GM18907 (cell line): ENCODE measurements around the gene HAPSTR1.
A peak's percentile ranks its signal among the peaks of the same experiment; 100 is the strongest.
"Not testable (repeated sequence)": the region's sequence is repeated elsewhere in the genome, so short reads cannot be mapped to it uniquely, and the experiment has no call there.

Experiments
- ATAC-seq: cut with Tn5 transposase; IDR thresholded peaks from one replicate; pipeline ENCODE4 v1.9.1; 2021; ENCODE audit warnings: mild to moderate bottlenecking, moderate library complexity; ENCODE audit not compliant: unreplicated experiment

Gene HAPSTR1, protein sequence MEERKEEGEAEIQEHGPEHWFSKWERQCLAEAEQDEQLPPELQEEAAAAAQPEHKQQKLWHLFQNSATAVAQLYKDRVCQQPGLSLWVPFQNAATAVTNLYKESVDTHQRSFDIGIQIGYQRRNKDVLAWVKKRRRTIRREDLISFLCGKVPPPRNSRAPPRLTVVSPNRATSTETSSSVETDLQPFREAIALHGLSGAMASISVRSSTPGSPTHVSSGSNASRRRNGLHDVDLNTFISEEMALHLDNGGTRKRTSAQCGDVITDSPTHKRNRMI

DNA sequence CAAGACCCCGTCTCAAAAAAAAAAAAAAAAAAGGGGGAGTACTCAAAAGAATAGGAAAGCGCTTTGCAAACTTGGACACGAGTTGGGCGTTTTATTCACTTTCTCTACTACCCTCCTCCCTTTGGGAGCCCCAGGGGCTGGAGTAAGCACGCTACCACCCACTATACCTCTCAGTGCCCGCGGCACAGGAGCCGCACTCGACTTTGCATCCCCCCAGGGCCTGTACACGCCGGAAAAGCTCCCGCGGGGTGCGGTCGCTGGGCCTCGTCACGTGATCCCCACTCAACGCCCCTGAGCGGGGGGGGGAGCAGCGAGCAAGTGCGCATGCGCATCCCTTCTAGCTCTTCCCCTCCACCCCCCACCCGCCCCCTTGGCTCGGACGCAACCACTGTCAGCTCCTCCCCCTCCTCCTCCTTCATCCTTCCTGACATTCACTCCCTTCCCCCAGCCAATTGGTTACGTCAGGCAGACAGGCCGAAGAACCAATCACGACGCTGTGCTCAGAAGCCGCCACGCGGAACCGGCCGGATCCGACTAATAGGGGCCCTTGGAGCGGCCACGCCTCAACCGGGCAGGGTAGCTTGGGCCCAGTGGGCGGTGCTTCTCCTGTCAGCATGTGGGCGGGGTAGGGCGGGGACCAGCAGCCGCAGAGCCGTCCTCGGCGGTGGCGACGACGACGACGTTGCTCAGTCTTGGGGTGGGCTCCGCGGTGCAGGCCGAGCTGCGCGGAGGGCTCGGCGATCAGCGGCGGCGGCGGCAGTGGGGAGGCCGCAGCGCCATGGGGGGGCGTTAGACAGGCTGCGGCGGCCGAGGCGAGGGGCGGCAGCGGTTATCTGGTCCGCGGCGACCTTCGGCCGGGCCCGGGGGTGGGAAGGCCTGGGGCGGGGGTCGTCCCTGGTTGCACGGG lies at the start of gene HAPSTR1:
Gene HAPSTR1, plus strand, starts transcription at position 685 of the 907 bp plus-strand sequence. CDS start 401 bp downstream, outside the sequence.
- ATAC-seq: peak; percentile 89

DNA sequence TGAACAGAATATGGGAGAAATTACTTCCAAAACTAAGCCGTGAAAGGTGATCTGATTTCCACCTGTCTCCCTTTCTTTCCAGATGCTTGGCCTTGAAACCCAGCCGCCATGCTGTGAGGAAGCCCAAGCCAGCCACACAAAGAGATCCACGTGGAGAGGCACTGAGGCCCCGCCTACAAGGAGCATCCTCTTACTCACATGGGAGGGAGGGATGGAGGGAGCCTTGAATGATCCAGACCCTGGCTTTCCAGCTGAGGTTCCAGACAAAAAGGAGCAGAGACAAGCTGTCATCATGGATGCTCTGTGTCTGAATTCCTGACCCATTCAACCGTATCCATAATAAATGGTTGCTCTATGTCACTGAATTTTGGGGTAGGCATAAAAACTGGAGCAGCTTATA lies 48.9 kb upstream of the HAPSTR1 start:
- no peak for ATAC-seq

DNA sequence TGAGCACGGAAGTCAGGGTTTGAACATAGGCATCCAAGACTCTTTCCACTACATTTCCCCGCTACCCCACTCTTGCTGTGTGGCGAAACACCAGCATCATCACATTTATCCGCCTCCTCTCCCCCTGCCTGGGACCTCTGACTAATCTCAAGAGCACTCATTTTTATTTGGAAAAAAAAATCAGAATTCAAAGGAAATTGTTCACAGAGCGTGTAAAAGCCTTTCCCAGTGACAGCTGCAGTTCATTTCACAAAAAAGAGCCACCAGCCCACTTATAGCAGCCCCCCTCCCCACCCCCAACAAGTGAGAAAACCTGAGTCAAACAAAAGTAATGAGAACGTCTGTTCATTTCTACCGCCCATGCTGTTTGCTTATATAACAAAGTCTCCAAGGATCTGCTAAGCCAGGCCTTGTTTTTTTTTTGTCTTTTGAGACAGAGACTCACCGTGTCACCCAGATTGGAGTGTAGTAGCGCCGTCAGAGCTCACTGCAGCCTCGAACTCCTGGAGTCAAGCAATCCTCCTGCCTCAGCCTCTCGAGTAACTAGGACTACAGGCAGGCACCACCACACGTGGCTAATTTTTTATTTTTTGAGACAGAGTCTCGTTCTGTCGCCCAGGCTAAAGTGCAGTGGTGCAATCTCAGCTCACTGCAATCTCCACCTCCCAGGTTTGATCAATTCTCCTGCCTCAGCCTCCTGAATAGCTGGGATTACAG lies 48.3 kb upstream of the HAPSTR1 start:
- no peak for ATAC-seq

DNA sequence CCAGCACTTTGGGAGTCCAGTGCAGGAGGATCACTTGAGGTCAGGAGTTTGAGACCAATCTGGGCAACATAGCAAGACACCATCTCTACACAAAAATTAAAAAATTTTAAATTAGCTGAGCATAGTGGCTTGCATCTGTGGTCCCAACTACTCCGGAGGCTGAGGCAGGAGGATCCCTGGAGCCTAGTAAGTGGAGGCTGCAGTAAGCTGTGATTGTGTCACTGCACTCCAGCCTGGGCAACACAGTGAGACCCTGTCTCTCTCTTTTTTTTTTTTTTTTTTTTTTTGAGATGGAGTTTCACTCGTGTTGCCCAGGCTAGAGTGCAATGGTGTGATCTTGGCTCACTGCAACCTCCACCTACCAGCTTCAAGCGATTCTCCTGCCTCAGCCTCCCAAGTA lies 45.9 kb upstream of the HAPSTR1 start:
- ATAC-seq: not testable (repeated sequence)

DNA sequence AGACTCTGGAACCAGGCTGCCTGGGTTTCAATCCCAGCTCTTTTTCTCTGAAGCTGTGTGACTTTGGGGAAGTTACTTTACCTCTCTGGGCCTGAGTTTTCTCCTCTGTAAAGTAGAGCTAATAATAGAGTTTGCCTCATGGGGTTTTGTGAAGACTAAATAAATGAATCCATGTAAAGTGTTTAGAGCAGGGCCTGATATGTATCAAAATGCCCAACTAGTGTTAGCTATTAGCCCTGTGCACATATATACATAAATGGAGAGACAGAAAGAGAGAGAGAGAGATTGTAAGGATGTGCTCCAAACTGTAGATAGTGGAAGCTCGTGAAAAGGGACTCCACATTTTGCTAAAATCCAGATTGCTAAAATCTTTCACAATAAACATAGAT lies 44.8 kb upstream of the HAPSTR1 start:
- no peak for ATAC-seq

DNA sequence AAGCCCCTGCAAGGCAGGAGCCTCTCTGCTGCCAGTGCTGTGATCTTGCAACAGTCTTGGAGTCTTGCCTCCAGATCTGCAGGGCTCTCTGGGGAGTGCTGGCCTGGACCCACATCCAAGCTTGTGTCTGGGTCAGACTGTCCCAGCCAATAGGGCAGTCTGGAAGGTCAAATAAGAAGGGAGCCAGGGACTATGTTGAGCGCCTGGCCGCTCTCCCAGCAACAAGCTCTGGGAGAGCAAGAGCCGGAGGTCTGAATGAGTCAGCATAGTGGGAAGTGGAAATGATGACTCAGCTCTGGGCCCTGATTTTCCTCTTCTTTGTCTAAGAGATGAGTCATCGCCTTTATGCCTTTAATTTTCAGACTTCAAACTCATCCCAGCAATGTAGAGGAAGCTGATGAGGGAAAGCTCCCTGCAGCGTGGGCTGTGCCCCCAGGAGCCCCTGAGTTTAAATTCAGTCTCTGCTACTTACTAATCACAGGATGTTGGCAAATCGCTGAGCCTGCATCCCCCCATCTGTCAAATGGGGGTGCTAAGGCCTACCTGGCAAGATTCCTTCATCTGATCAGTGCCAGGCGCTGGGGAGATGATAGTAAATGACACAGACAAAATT lies 43.6 kb upstream of the HAPSTR1 start:
- peak; percentile 77 for ATAC-seq

DNA sequence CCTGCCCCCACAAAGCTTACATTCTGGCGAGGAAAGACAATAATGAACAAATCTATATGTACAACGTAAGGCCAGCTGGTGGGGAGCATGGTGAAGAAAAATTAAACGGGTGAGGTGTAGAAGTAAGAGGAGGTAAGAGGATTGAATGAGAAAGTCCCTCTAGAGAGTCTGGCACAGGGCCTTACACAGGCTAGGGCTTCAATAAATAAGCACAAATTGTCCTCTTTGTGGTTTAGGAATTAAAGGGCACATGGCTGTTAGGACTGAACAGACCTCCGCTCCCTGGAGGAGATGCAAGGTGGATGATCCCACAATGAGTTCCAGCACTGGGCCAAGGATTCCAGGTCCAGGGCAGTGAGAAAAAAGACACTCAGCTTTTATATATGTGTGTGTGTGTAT lies 43.1 kb upstream of the HAPSTR1 start:
- ATAC-seq: no peak

DNA sequence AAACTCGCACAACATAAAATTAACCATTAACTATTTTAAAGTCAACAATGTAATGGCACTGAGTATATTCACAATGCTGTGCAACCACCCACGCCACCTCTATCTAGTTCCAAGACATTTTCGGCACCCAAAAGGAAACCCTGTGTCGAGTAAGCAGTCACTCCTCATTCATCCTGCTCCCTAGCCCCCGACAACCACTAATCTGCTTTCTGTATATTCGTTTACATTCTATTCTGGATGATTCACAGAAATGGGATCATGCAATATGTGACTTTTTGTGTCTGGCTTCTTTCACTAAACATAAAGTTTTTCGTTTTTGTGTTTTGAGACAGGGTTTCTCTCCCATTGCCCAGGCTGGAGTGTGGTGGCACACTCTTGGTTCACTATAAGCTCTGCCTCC lies 42.2 kb upstream of the HAPSTR1 start:
- no peak for ATAC-seq

DNA sequence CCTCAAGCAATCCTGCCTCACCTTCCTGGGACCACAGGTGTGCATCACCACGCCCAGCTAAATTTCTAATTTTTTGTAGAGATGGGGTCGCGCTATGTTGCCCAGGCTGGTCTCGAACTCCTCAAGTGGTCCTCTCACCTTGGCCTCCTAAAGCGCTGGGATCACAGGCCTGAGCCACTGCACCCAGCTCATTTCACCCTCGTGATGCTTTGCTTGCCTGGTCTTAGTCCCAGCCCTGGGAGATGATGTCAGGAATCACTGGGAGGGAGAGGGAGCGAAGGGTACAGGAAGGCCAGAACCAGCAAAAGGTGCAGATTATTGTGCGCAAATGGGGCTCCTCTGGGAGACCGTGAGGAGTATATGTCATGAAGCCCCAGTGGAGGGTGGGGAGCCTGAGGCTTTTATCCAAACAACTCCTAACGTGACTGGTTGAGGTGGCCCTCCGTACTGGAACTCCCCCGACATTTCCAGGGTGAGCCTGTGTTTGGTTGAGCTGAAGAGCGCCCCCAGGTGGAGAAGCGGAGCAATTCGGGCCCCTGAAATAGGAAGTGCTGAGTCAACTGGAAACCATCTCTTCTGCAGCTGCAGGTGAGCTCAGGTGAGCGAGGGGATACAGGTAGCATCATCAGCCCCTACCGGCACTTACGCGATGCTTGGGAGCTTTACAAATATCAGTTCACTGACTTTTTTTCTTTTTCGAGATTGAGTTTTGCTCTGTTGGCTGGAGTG lies 41.2 kb upstream of the HAPSTR1 start:
- no peak for ATAC-seq

DNA sequence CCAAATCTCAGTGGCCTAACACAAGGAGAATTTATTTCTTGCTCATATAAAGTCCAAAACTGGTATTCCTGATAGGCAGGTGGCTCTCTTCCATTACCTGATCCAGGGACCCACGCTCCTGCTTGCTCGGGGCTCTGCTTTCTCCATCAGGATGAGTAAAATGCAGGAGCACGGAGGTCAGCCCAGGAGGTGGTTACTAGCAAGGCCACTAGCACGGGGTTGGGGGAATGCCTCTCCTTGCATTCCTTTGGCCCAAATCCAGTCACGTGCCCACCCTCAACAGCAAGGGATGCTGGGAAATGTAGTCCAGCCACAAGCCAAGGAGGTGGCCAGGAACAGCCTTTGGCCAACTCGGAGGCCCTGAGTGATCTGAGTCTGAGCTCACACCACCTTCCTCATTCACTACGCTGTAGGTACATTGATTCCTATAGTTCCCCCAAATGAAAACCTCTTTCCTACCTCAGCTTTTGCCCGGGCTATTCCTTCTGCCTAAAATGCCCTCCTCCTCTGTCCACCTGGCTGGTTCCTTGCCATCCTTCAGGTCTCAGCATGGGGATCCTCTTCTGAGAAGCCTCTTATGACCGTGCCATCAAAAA lies 38.3 kb upstream of the HAPSTR1 start:
- ATAC-seq: no peak

DNA sequence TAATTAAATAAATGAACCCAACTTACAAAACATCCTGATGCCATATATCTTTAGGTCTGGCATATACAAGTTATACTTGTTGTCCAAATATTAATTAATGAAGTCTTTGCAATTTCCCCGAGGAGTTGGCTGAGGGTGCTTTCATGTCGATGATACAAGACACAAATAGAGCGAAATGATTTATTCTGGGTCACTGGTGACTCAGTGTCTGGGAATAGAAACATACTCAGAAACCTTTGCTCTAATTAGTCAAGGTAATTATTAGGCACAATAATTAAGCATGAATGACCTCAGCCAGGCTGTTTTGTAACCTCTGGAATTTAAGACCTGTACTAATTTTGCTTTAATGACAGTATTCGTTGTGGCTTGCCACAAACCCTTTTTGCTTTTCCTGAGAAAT lies 37.0 kb upstream of the HAPSTR1 start:
- ATAC-seq: no peak

DNA sequence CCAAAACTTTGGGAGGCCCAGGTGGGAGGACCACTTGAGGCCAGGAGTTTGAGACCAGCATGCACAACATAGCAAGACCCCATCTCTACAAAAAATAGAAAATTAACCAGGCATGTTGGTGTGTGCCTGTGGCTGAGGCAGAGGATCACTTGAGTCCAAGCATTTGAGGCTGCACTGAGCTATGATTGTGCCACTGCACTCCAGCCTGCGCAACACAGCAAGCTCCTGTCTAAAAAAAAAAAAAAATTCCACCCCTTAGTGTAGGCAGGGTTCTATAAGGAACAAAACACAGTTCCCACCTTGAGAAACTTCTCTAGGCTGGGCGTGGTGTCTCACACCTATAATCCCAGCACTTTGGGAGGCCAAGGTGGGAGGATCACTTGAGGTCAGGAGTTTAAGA lies 36.3 kb upstream of the HAPSTR1 start:
- no peak for ATAC-seq

DNA sequence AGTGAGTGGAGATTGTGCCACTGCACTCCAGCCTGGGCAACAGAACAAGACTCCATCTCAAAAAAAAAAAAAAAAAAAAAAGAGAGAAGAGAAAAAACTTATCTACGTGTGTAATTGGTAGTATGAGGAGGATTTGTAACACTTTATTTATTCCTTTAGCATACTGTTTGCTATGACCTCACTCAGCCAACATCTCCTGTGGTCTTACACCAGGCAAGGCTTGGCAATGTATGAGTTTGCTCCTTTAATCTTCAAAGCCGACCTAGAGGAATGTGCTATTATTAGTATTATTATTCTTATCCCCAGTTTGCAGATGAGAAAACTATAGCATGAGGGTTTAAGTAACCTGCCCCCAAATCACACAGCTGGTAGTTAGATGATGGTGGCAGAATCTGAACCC lies 35.8 kb upstream of the HAPSTR1 start:
- ATAC-seq: no peak

DNA sequence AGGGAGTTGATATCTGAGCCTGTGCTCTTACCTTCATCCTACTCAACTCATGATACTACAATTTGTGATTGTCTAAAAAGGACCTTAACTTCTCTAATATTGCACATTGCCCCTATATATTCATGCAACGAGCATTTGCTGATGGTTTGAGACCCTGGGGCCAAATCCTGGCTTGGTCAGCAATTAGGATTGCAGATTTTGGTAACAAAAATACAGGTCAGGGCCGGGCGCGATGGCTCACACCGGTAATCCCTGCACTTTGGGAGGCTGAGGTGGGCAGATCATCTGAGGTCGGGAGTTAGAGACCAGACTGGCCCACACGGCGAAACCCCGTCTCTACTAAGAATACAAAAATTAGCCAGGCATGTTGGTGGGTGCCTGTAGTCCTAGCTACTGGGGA lies 35.4 kb upstream of the HAPSTR1 start:
- no peak for ATAC-seq

DNA sequence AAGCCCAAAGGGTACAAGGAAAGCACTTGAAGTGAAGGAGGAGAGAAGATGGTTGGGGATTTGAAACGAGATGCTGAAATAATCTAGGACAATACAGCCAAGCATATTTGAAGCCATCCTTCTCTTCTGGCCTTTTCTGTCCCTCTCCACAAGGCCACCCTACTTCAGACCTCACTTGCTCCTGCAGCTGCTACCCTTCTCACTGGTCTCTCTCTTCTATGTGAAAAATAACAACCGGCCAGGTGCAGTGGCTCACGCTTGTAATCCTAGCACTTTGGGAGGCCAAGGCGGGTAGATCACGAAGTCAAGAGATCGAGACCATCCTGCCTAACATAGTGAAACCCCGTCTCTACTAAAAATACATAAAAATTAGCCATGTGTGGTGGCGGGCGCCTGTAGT lies 33.2 kb upstream of the HAPSTR1 start:
- ATAC-seq: no peak

DNA sequence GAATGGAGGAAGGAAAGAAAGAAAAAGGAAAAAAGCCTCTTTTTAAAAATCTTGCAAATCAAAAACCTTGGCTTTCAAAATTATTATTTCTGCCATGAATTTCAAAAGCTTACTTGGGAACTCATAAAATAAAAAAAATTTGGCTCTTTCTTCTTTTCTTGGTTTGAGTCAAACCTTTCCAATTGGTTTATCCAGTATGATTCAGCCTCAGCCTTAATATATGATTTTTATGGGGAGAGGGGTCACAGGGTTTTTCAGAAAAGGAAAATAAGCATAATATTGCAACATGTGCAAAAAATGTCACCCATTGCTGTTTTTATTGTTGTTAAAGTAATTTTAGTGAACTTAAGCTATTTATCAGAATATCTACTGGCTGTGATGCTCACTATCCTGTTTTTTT lies 31.2 kb upstream of the HAPSTR1 start:
- no peak for ATAC-seq

DNA sequence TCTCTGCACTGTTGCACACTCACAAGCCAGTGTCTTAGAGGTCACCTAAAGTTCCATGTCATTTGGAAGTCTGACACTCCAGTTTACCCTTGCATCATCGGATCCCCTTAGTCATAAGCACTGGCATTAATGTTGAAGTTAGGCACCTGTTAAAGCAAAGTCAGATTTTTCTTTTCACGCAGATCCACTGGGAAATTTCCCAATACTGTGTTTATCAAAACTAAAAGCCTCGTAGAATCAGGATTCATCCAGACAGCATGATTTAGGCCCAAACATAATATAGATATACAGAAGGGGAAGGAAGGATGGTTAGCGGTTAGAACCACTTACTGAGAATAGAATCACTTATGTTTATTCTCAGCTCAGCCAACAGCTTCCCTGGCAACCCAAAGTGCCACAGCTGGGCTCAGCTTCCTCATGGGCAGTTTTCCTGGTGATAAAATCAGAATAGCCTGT lies 30.1 kb upstream of the HAPSTR1 start:
- peak; percentile 71 for ATAC-seq

DNA sequence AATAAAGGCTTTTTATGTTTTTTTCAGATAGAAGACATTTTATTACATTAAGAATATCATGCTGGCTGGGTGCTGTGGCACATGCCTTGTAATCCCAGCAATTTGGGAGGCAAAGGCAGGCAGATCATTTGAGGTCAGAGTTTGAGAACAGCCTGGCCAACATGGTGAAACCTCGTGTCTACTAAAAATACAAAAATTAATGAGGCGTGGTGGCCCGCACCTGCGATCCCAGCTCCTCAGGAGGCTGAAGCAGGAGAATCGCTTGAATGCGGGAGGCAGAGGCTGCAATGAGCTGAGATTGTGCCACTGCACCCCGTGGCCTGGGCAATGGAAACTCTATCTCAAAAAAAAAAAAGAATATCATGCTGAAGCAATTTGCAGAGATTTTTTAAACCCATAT lies 29.1 kb upstream of the HAPSTR1 start:
- no peak for ATAC-seq

DNA sequence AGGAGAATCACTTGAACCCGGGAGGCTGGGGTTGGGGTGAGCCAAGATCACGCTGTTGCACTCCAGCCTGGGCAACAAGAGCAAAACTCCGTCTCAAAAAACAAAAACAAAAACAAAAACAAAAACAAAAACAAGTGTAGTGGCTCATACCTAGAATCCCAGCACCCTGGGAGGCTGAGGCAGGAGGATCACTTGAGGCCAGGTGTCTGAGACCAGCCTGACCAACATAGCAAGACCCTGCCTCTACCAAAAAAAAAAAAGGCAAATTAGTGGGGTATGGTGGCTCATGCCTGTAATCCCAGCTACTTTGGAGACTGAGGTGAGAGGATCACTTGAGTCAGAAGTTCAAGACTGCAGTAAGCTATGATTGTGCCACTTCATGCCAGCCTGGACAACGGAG lies 26.4 kb upstream of the HAPSTR1 start:
- no peak for ATAC-seq

DNA sequence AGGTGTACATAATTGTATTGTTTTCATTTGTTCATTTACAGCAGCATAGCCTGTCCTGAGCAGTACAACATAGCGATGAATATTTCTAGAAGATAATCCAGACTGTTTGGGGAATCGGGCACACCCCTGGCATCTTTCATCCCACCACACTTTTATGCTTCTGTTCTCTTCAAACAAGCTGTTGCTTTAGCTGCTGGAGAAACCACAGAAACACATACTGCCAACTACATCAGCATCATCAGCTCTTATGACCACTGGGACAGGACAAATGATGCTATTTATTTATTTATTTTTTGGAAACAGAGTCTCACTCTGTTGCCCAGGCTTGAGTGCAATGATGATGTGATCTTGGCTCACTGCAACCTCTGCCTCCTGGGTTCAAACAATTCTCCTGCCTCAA lies 22.6 kb upstream of the HAPSTR1 start:
- no peak for ATAC-seq
